OCI-LY1 (cell line): Measurements from ENCODE around the gene PSME1.

ENCODE experiments used
- H2AFZ ChIP-seq: fragments of 200-600 bp; sonication (generic), shearing (Covaris generic); 2 replicates; pipeline ENCODE4 v1.6.0; 2014; ENCODE audit warnings: antibody characterized with exemption, mild to moderate bottlenecking, low read length
- H3F3A ChIP-seq: fragments of 200-600 bp; sonication (generic), shearing (Covaris generic); 2 replicates; pipeline ENCODE4 v1.6.0; 2014; ENCODE audit warnings: mild to moderate bottlenecking, antibody characterized with exemption, low read length, moderate library complexity; ENCODE audit not compliant: insufficient read depth
- H3K27ac ChIP-seq: fragments of 200-600 bp; sonication (generic); 2 replicates; pipeline ENCODE4 v1.5.1; 2014; ENCODE audit warnings: low read length, mixed run types, mild to moderate bottlenecking, low read depth; ENCODE audit not compliant: poor library complexity, severe bottlenecking
- H3K27me3 ChIP-seq: fragments of 200-600 bp; sonication (generic); 2 replicates; pipeline ENCODE4 v1.6.0; 2014; ENCODE audit warnings: antibody characterized with exemption, mild to moderate bottlenecking, low read length, moderate library complexity; ENCODE audit not compliant: insufficient read depth
- H3K36me3 ChIP-seq: fragments of 200-600 bp; sonication (generic); 2 replicates; pipeline ENCODE4 v1.6.1; 2014; ENCODE audit warnings: mild to moderate bottlenecking, antibody characterized with exemption, low read length, moderate library complexity, mixed read lengths; ENCODE audit not compliant: insufficient read depth
- H3K4me1 ChIP-seq: fragments of 200-600 bp; sonication (generic); 2 replicates; pipeline ENCODE4 v1.5.1; 2014; ENCODE audit warnings: mild to moderate bottlenecking, low read length, moderate library complexity; ENCODE audit not compliant: insufficient read depth, severe bottlenecking
- H3K4me2 ChIP-seq: fragments of 200-600 bp; sonication (generic), shearing (Covaris generic); 2 replicates; pipeline ENCODE4 v1.6.1; 2014; ENCODE audit warnings: low read length
- H3K4me3 ChIP-seq: fragments of 200-600 bp; sonication (generic); 2 replicates; pipeline ENCODE4 v1.5.1; 2014; ENCODE audit warnings: low read length, low read depth, mild to moderate bottlenecking, mixed read lengths; ENCODE audit not compliant: poor library complexity, severe bottlenecking
- H3K79me2 ChIP-seq: fragments of 200-600 bp; shearing (Covaris generic); 2 replicates; pipeline ENCODE4 v1.6.1; 2016; ENCODE audit warnings: mixed run types, low read length, mixed read lengths; ENCODE audit not compliant: insufficient read depth
- H3K9ac ChIP-seq: fragments of 200-600 bp; sonication (generic), shearing (Covaris generic); 2 replicates; pipeline ENCODE4 v1.6.1; 2014; ENCODE audit warnings: mild to moderate bottlenecking, low read length, mixed read lengths
- H3K9me2 ChIP-seq: fragments of 200-600 bp; sonication (generic), shearing (Covaris generic); 2 replicates; pipeline ENCODE4 v1.6.1; 2014; ENCODE audit warnings: low read depth, mild to moderate bottlenecking, low read length, mixed read lengths
- H3K9me3 ChIP-seq: fragments of 200-600 bp; shearing (Covaris generic); 2 replicates; pipeline ENCODE4 v1.6.1; 2014; ENCODE audit warnings: low read length, mixed read lengths
- H4K20me1 ChIP-seq: fragments of 200-600 bp; sonication (generic), shearing (Covaris generic); 2 replicates; pipeline ENCODE4 v1.6.0; 2016; ENCODE audit warnings: mild to moderate bottlenecking, low read length; ENCODE audit not compliant: insufficient read depth
- EZH2 ChIP-seq: fragments of 200-600 bp; sonication (generic), shearing (Covaris generic); IDR thresholded peaks from 2 replicates; pipeline ENCODE4 v1.8.0; 2017; ENCODE audit warnings: borderline replicate concordance, mixed run types, mild to moderate bottlenecking, antibody characterized with exemption, low read length, moderate library complexity, mixed read lengths
- TF ChIP-seq, protein P1 (sequence below): fragments of 200-600 bp; sonication (generic), shearing (Covaris generic); IDR thresholded peaks from 2 replicates; pipeline ENCODE4 v1.5.1; 2017; ENCODE audit warnings: mild to moderate bottlenecking, antibody characterized with exemption, low read length, moderate library complexity, mixed read lengths

The PSME1 gene

DNA sequence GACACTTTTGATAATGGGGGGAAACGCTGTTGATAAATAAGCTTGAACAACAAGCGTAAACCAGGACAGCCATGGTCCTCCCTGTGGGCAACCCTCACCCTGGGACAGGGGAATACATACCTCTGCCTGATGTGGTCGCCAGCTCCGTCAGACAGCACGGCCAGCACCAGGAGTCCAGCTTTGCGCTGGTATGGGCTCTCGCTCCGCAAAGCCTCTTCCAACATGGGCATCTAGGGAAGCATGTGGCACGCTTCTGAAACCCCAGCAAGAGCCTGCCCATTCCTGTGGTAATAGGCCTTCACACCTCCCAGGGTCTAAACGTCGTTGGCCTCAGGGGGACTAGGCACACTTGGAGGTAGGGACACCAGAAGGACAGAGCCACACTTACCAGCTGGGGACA lies 49.7 kb downstream of the PSME1 start:
- Histone ChIP-seq H3K27ac (no peak overlapping the region), H3K4me1 (peaks cover 19% of the 10 kb centered on the region), H3K9me2 (no peaks in the 10 kb centered on the region), H3K36me3 (peaks cover 63% of the 10 kb centered on the region), H3F3A (no peaks in the 10 kb centered on the region), H3K9ac (no peak overlapping the region), H2AFZ (no peak overlapping the region), H4K20me1 (no peaks in the 10 kb centered on the region), H3K27me3 (no peaks in the 10 kb centered on the region), H3K4me3 (no peak overlapping the region), H3K4me2 (no peak overlapping the region), H3K9me3 (no peaks in the 10 kb centered on the region), H3K79me2 (no peaks in the 10 kb centered on the region)
- TF ChIP-seq, protein P1, sequence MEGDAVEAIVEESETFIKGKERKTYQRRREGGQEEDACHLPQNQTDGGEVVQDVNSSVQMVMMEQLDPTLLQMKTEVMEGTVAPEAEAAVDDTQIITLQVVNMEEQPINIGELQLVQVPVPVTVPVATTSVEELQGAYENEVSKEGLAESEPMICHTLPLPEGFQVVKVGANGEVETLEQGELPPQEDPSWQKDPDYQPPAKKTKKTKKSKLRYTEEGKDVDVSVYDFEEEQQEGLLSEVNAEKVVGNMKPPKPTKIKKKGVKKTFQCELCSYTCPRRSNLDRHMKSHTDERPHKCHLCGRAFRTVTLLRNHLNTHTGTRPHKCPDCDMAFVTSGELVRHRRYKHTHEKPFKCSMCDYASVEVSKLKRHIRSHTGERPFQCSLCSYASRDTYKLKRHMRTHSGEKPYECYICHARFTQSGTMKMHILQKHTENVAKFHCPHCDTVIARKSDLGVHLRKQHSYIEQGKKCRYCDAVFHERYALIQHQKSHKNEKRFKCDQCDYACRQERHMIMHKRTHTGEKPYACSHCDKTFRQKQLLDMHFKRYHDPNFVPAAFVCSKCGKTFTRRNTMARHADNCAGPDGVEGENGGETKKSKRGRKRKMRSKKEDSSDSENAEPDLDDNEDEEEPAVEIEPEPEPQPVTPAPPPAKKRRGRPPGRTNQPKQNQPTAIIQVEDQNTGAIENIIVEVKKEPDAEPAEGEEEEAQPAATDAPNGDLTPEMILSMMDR = no peak
- TF ChIP-seq EZH2 = no peak

DNA sequence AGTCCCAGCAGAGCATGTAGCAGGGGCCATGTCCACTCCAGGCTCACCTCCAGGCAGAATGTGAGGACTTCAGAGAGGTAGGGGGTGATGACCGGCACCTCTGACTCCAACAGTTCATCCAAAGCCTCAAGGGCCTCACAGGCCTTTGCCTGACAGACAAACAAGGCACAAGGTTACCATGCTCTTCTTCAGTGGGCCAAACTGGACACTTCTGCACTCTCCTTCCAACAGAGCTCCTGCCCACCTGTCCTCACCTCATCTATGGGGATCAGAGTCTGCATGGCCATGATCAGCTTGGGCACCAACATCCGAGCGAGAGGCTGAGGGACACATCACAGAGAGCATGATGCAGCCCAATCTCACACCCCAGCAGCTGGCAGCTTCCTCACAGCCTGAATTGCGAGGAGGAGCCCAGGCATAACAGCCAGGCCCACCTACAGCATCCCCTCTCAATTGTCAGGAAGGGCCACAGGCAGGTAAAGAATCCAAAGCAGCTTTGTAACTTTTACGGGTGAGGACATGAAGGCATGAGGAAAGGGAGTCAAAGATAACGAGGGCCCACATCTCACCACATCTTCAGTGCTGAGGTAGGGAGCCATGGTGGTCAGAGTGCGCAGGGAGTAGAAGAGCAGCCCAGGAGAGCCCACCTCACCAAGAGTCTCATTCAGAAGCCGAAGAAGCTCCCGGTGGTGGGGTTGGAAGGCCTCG lies 51.0 kb downstream of the PSME1 start:
- H3K4me3 ChIP-seq = peak overlapping the region; percentile 65
- no peaks in the 10 kb centered on the region for H3K27me3 ChIP-seq
- H3F3A ChIP-seq = no peaks in the 10 kb centered on the region
- TF ChIP-seq, protein P1 = no peak
- TF ChIP-seq EZH2 = no peak
- no peaks in the 10 kb centered on the region for H3K79me2 ChIP-seq
- no peak overlapping the region; the same call in 1 of the 2 replicates for H3K9ac ChIP-seq
- no peaks in the 10 kb centered on the region for H4K20me1 ChIP-seq
- peak overlapping the region; percentile 67; the same call in 1 of the 2 replicates for H3K4me2 ChIP-seq
- H3K36me3 ChIP-seq = peaks cover 56% of the 10 kb centered on the region
- peaks cover 19% of the 10 kb centered on the region for H3K4me1 ChIP-seq
- no peak overlapping the region for H3K27ac ChIP-seq
- H2AFZ ChIP-seq = no peak overlapping the region
- no peaks in the 10 kb centered on the region for H3K9me2 ChIP-seq
- no peaks in the 10 kb centered on the region for H3K9me3 ChIP-seq

DNA sequence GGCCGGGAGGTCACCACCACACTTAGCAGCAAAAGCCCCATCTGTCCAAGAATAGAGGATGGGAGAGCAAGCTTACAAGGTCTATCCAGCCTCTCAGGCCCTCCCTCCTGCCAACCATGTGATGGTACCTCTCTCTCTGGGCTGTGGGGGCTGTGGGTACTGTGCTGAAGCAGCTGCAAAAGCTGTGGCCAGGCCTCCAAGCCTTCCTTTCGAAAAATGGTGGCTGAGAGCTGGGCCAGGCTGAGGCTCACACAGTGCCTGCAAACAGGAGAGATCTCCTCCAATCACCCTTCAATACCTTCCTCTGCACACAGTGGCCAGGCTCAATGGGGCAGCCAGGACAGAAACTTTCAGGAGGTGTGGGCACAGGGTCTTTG lies 51.5 kb downstream of the PSME1 start:
- Histone ChIP-seq H2AFZ (no peak overlapping the region), H3K27ac (no peak overlapping the region), H3F3A (no peaks in the 10 kb centered on the region), H3K4me2 (peak overlapping the region; percentile 67), H3K27me3 (no peaks in the 10 kb centered on the region), H3K9me2 (no peaks in the 10 kb centered on the region), H4K20me1 (no peaks in the 10 kb centered on the region), H3K9me3 (no peaks in the 10 kb centered on the region), H3K79me2 (no peaks in the 10 kb centered on the region), H3K9ac (peak overlapping the region; percentile 64), H3K4me3 (peak overlapping the region; percentile 65), H3K36me3 (peaks cover 56% of the 10 kb centered on the region), H3K4me1 (peaks cover 19% of the 10 kb centered on the region)
- no peak for TF ChIP-seq EZH2
- TF ChIP-seq, protein P1 = no peak
